Cardiac muscle cell (in vitro differentiated cells and primary cell): ENCODE results near the gene KDM4C. TPM values are rescaled to one million over a fixed set of nuclear protein-coding genes. Genes with fewer than 3 reads are reported as not detected.

Experiments used
- DNase-seq, 2 donors: peaks; one replicate each; pipeline versions ENCODE4 v3.0.0 to v3.0.0-alpha.2; 2010 to 2017; ENCODE audit warnings: low read depth in 1 of 2, low spot score in 1 of 2
- H3K27ac ChIP-seq: fragments of 200-600 bp; sonication (generic); 2 replicates; pipeline ENCODE4 v1.5.1; 2016
- H3K27me3 ChIP-seq: fragments of 200-600 bp; sonication (generic); 2 replicates; pipeline ENCODE4 v1.6.0; 2016; ENCODE audit warnings: control low read depth
- H3K36me3 ChIP-seq: fragments of 200-600 bp; sonication (generic); 2 replicates; pipeline ENCODE4 v1.5.1; 2016; ENCODE audit warnings: control low read depth
- H3K4me1 ChIP-seq: fragments of 200-600 bp; sonication (generic); 2 replicates; pipeline ENCODE4 v1.8.1; 2017; ENCODE audit warnings: low read depth, mild to moderate bottlenecking, mixed run types
- H3K4me3 ChIP-seq: fragments of 200-600 bp; sonication (generic); 2 replicates; pipeline ENCODE4 v1.5.1; 2016; ENCODE audit warnings: mild to moderate bottlenecking
- H3K9me3 ChIP-seq: fragments of 200-600 bp; sonication (generic); 2 replicates; pipeline ENCODE4 v1.5.1; 2017; ENCODE audit warnings: low read depth, mild to moderate bottlenecking, control low read depth
- polyA plus RNA-seq: library from polyadenylated mRNA; unstranded; fragments of >200 nt; fragmentation: Nextera tagmentation; extraction: Ambion mirVana; gene quantifications from 2 replicates; pipeline ENCODE4 v1.2.1, GENCODE V29; 2016
- total RNA-seq: library from RNA; depleted of rRNA; stranded (reverse); fragments of >200 nt; gene quantifications from 2 replicates; pipeline ENCODE4 v1.2.3, GENCODE V29; 2016
- TF ChIP-seq, protein P1 (sequence below): IDR thresholded peaks from 2 replicates; pipeline ENCODE4 v1.5.1; 2012; ENCODE audit warnings: low read depth, mild to moderate bottlenecking, low read length

KDM4C gene
- total and polyA plus RNA-seq, 2 experiments from 2014 or later, result 15.1 to 32.0 TPM

GRCh38 chr9:7117676-7118561 is 360.1 kb downstream of the KDM4C start:
- DNase-seq, result peak in 1 of 2 donors; percentile 51
- H3K27ac ChIP-seq, result no peak overlapping the region
- TF ChIP-seq, protein P1, sequence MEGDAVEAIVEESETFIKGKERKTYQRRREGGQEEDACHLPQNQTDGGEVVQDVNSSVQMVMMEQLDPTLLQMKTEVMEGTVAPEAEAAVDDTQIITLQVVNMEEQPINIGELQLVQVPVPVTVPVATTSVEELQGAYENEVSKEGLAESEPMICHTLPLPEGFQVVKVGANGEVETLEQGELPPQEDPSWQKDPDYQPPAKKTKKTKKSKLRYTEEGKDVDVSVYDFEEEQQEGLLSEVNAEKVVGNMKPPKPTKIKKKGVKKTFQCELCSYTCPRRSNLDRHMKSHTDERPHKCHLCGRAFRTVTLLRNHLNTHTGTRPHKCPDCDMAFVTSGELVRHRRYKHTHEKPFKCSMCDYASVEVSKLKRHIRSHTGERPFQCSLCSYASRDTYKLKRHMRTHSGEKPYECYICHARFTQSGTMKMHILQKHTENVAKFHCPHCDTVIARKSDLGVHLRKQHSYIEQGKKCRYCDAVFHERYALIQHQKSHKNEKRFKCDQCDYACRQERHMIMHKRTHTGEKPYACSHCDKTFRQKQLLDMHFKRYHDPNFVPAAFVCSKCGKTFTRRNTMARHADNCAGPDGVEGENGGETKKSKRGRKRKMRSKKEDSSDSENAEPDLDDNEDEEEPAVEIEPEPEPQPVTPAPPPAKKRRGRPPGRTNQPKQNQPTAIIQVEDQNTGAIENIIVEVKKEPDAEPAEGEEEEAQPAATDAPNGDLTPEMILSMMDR, result no peak
- H3K27me3 ChIP-seq, result no peaks in the 10 kb centered on the region
- peaks cover 8% of the 10 kb centered on the region for H3K4me1 ChIP-seq
- no peaks in the 10 kb centered on the region for H3K36me3 ChIP-seq
- no peaks in the 10 kb centered on the region for H3K9me3 ChIP-seq
- no peak overlapping the region for H3K4me3 ChIP-seq

DNA sequence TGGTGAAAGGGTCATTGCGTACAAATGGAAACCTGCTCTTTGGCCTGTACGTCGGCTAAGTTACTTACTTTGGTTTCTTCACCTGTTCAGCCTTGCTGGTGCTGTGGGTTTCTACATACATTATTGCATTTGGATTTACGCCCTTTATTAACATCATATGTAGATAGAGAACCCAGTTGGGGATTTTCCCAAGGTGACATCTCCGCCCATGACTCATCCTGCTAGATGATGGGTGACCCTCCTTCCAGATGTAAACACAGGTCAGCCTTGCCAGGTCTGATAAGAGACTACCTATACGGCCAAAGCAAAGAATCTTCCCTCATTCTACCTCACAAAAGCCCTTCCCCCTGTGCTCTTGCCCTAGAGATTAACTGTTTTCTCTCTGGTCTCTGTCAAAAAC is 360.9 kb downstream of the KDM4C start:
- H3K4me3 ChIP-seq, result no peak overlapping the region
- DNase-seq, result no peak
- H3K27ac ChIP-seq, result no peak overlapping the region
- H3K9me3 ChIP-seq, result no peaks in the 10 kb centered on the region
- peaks cover 8% of the 10 kb centered on the region for H3K4me1 ChIP-seq
- TF ChIP-seq, protein P1, result no peak
- no peaks in the 10 kb centered on the region for H3K36me3 ChIP-seq
- no peaks in the 10 kb centered on the region for H3K27me3 ChIP-seq

DNA sequence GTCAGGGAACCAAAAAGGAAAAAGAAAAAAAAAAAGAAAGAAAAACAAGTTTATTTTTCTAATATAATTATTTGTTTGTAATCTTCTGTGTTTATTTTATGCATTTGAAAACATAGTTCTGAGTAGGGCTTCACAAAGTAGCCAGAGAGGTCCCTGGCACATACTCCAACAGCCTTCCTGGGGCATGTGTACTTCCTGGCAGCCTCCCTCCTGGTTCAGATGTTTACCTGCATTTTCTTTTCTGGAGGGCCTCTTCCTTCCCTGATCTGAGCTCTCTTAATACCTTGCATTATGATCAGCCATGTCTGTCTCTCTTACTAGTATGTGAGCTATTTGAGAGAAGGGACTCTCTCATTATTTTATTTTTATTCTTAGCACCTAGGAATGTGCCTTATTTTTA is 361.8 kb downstream of the KDM4C start:
- no peaks in the 10 kb centered on the region for H3K9me3 ChIP-seq
- H3K4me3 ChIP-seq, result no peak overlapping the region
- no peak for DNase-seq
- peaks cover 8% of the 10 kb centered on the region for H3K4me1 ChIP-seq
- no peaks in the 10 kb centered on the region for H3K27me3 ChIP-seq
- no peaks in the 10 kb centered on the region for H3K36me3 ChIP-seq
- no peak overlapping the region for H3K27ac ChIP-seq
- TF ChIP-seq, protein P1, result no peak

- Histone ChIP-seq H3K4me1 (no peaks in the 10 kb centered on the region), H3K4me3 (no peak overlapping the region), H3K27ac (no peak overlapping the region), H3K36me3 (no peaks in the 10 kb centered on the region), H3K9me3 (no peaks in the 10 kb centered on the region), H3K27me3 (no peaks in the 10 kb centered on the region)
- DNase-seq, result peak in 1 of 2 donors; percentile 6
- TF ChIP-seq, protein P1, result no peak
Measured at GRCh38 chr9:7121055-7121454, 363.3 kb downstream of the KDM4C start.

DNA sequence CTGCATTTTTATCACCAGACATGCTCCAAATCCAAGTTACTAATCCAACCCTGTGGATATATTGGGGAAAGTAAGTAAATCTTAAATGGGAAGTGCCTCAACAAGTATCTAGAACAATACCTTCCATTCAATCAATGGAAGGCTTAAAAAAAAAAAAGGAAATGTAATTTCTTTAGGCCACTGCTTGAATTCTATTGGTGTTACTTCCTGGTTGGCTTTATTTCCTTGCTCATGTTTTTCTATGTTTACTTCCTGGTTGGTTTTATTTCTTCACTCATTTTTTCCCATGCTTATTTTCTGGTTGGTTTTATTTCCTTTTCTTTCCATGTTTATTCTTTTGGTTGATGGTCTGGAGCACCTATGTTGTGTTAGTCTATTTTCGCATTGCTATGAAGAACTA is 363.9 kb downstream of the KDM4C start:
- Histone ChIP-seq H3K4me1 (no peaks in the 10 kb centered on the region), H3K4me3 (no peak overlapping the region), H3K36me3 (no peaks in the 10 kb centered on the region), H3K9me3 (no peaks in the 10 kb centered on the region), H3K27me3 (no peaks in the 10 kb centered on the region), H3K27ac (no peak overlapping the region)
- TF ChIP-seq, protein P1, result no peak
- no peak for DNase-seq
